Neural progenitor cell (in vitro differentiated cells): ENCODE results near the gene B3GLCT.

ENCODE experiments used
- EZH2 ChIP-seq: fragments of 200-600 bp; sonication (generic); IDR thresholded peaks from 2 replicates; pipeline ENCODE4 v1.6.1; 2017; ENCODE audit warnings: antibody characterized with exemption, mild to moderate bottlenecking, moderate library complexity
- TF ChIP-seq, protein P1 (sequence below): fragments of 200-600 bp; sonication (generic); IDR thresholded peaks from 2 replicates; pipeline ENCODE4 v1.5.1; 2017; ENCODE audit warnings: antibody characterized with exemption, mild to moderate bottlenecking

DNA sequence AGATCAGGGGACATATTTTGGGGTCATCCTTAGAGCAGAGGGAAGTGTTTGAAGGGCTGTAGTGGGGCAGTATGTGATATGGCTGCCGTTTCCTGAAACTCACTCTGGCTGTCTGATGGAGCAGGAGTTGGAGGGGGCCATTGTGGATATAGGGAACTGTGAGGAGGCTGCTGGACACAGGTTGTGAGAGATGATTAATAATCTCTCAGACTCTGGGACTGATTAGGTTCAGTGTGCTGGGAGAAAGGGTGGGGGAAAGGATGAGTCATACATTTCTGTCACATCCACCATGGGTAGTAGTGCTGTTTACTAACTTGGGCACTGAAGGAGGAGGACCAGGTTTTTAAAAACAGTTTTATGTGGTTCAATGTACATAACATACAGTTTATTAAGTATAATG lies 4.8 kb downstream of the B3GLCT start:
- no peak for TF ChIP-seq EZH2
- TF ChIP-seq, protein P1, sequence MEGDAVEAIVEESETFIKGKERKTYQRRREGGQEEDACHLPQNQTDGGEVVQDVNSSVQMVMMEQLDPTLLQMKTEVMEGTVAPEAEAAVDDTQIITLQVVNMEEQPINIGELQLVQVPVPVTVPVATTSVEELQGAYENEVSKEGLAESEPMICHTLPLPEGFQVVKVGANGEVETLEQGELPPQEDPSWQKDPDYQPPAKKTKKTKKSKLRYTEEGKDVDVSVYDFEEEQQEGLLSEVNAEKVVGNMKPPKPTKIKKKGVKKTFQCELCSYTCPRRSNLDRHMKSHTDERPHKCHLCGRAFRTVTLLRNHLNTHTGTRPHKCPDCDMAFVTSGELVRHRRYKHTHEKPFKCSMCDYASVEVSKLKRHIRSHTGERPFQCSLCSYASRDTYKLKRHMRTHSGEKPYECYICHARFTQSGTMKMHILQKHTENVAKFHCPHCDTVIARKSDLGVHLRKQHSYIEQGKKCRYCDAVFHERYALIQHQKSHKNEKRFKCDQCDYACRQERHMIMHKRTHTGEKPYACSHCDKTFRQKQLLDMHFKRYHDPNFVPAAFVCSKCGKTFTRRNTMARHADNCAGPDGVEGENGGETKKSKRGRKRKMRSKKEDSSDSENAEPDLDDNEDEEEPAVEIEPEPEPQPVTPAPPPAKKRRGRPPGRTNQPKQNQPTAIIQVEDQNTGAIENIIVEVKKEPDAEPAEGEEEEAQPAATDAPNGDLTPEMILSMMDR, result no peak
